DMS79 treated with DMSO at 0.1 percent for 48 hours (cell line): ENCODE data around the gene CTNNA3.
"Not testable (repeated sequence)": the region's sequence is repeated elsewhere in the genome, so short reads cannot be mapped to it uniquely, and the experiment has no call there.

Source experiments
- DNase-seq: peaks from one replicate; lab custom pipeline; 2025; lab: John Stamatoyannopoulos, UW

Gene CTNNA3

DNA sequence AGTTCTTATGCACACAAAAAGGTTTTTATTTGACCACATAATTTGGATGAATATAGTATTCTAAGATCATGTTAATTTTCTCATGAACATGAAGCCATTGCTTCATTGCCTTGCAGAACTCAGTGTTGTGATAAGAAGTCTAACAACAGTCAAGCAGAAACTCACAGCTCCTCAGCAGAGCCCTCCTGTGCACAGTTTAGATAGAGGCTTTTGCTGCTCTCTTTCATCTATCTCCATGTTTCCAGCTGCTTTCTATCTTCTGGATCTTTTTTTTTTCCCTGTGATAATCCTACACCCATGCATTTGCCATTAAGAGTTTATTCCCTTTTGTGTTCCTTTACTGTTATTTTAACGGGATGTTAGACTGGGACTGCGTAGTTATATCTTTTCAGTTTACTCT lies 1327.8 kb downstream of the CTNNA3 start:
- no peak for DNase-seq

GRCh38 chr10:66366163-66366562 lies 1329.8 kb downstream of the CTNNA3 start:
- no peak for DNase-seq

DNA sequence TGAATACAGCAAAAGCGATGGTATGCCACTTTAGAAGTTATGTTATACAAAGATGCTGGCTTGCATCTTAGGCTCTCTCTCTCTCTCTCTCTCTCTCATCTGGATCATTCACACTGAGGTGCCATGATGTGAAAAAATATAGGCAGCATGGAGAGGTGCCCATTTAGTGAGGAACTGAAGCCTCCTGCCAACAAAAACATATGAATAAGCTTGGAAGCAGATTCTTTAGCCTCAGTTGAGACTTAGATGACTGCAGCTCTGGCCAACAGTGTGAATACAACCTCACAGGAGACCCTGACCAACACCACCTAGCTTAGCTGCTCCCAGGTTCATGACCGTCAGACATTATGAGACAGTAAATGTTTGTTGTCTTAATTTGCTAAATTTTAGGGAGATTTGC lies 1330.3 kb downstream of the CTNNA3 start:
- DNase-seq, result no peak

DNA sequence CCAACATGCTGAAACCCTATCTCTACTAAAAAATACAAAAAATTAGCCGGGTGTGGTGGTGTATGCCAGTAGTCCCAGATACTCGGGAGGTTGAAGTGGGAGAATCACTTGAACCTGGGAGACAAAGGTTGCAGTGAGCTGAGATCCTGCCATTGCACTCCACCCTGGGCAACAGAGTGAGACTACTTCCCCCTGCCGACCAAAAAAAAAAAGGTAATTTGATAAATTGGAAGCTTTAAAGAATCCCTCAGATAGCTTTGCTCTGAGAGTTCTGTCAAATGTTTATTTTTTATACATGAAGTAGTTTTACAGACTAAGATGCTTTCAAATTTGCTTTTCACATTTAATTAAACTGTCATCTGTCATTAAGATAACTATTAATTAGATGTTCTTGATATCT lies 1333.5 kb downstream of the CTNNA3 start:
- no peak for DNase-seq

GRCh38 chr10:66353822-66354221 lies 1342.2 kb downstream of the CTNNA3 start:
- not testable (repeated sequence) for DNase-seq

DNA sequence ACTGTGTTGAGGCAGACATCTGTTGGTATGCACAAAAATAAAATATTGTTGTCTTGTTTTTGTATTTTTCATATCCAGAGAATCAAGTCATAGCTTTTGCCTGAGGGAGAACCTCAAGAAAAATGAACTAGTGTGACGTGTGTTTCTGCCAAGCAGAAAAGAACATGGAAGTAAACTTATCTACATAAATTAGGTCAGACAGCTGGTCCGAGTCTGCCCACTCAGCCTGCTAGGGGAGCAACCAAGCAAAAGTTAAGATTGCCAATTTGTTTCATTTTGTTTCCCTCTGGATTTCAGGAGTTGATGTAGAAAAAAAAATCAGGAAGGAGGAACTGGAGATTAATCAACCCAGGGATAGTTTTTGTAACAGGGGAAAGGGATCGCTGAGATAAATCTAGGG lies 1342.6 kb downstream of the CTNNA3 start:
- no peak for DNase-seq

DNA sequence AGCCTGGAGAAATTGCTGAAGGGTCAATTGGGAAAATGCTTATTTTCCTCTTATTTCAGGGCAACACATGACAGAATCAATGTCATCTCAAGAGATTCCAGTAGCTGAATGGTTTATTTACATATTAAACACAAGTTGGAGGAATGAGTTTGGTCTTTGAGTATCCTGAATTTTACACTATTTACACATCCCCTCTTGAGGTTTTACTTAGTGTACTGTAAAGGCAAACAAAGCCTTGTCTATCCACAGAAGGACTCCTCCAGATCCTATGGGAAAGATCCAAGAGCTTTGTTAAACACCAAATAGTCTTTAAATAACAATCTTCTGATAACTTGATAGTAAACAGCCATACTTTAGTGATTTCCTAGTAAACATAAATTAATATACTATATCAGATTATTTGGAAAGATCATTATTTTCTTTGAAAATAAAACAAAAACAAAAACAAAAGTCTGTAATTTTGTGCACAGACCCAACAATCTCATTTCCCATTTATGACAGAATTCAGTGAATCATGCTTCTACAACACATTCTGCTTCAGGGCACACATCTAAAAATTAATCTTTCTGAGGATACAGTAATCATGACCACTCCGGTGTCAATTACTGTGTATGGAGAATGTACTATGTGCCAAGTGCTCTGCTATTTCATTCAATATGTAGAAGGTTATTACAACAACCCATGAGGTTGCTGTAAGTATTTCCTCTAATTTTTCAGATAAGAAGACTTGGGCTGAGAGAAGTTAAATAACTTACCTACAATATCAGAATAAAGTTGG lies 1345.2 kb downstream of the CTNNA3 start:
- DNase-seq, result no peak

DNA sequence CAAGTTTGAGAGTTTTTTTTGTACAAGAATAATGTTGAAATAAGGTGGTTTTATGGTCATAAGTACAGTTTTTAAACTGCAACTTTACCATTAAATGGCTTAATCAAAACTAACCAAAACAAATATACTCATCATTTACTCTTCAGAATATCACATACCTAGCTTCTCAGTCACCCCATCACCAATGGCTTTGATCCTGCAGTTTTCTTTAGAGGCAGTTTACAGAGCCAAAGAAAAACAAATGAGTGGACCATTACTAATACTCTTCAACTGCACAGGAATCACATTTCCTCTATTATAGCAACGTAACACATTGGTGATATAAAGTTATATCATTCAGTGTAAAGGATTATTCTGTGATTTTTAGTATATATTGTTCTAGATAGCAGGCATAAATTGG lies 1346.3 kb downstream of the CTNNA3 start:
- DNase-seq, result no peak

DNA sequence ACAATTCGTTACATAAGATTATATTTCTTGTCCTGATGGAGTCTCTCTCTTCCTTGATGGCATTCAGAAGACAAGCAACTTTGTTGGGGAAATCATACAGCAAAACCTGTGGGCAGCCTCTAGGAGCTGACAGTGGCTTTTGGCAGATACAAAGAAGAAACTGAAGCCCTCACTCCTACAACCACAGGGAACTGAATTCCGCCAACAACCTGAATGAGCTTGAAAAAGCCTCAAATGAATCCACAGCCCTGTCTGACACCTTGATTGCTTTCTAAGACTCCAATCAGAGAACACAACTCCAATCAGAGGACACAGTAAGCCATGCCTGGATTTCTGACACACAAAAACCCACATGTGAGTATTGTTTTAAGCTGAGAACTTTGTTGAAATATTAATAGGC lies 1346.9 kb downstream of the CTNNA3 start:
- no peak for DNase-seq

DNA sequence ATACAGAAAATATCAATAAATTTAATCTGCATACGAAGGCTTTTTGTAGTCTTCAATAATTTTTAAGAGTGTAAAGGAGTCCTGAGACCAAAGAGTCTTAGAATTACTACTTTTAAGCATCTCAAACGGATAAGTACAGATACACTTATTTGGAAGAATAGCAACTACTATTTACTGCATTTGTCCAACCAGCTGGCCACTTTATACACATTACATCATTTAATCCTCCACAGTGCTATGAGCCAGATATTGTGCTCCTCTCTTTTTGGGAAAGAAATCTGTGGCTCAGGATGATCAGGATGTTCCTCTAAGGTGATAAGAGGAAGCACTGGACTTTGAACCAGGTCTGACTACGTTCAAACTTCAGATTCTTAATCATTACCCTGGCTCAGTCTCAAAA lies 1358.8 kb downstream of the CTNNA3 start:
- DNase-seq, result no peak

DNA sequence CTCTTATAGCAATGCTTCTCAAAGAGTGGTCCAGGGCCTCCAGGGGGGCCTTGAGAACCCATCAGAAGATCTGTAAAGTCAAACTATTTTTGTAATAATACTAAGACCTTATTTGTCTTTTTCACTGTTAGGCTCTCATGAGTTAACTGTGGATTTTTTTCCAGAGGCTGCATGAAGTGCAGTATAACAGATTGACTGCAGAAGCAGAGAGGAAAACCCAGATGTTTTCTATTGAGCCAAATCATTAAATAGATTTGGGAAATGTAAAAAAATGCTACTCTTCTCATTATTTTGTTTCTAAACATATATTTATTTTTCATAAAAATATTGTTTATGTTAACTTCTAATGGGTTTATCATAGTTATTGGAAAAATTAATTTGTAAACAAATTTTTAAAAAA lies 1359.2 kb downstream of the CTNNA3 start:
- DNase-seq, result no peak

DNA sequence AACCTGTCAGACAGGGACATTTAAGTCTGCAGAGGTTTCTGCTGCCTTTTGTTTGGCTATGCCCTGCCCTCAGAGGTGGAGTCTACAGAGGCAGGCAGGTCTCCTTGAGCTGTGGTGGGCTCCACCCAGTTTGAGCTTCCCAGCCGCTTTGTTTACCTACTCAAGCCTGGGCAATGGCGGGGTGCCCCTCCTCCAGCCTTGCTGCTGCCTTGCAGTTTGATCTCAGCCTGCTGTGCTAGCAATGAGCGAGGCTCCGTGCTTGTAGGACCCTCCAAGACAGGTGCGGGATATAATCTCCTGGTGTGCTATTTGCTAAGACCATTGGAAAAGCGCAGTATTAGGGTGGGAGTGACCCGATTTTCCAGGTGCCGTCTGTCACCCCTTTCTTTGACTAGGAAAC lies 1360.2 kb downstream of the CTNNA3 start:
- DNase-seq, result not testable (repeated sequence)

- DNase-seq, result no peak
These were observed 1366.8 kb downstream of the CTNNA3 start for GRCh38 chr10:66329147-66329546.

DNA sequence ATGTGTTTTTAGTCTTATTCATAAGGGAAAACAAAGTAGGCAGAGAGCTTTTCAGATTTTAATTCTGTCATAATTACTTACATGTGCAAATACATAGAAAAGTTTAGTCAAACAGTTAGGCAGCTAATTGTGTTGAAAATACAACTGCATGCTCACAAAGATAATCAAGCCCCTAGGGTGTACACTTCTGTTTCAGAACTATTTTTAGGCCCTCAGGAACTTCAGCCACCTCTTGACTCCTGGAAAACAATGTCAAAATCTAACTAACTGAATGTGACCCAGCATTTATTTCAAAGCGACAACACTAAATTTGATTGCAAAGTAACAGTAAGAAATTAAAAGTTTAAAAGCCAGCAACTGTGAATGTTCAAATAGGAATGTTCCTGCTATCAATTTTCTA lies 1369.1 kb downstream of the CTNNA3 start:
- DNase-seq, result no peak

GRCh38 chr10:66322777-66323176 lies 1373.2 kb downstream of the CTNNA3 start:
- DNase-seq, result no peak

- DNase-seq, result no peak
These were observed 1374.0 kb downstream of the CTNNA3 start for GRCh38 chr10:66321723-66322665.

DNA sequence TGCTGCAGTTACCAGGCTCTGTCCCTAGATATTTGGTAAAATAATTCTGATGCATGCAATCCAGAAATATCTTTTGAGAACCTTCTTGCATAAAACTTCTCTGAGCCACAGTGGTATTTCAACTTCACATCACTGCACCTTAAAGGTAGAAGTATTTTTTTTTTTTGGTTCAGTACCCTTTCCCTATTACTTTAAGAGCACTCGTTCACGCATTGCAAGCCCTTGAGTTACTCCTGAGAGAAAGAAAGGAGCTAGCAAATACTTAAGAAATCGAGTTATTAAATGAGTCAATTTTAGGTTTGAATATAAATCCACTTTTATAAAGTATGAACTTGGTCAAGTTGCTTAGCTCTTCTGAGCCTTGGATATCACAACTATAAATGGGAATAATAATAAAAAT lies 1377.2 kb downstream of the CTNNA3 start:
- no peak for DNase-seq

- no peak for DNase-seq
These were observed 1388.2 kb downstream of the CTNNA3 start for GRCh38 chr10:66307826-66308225.

DNA sequence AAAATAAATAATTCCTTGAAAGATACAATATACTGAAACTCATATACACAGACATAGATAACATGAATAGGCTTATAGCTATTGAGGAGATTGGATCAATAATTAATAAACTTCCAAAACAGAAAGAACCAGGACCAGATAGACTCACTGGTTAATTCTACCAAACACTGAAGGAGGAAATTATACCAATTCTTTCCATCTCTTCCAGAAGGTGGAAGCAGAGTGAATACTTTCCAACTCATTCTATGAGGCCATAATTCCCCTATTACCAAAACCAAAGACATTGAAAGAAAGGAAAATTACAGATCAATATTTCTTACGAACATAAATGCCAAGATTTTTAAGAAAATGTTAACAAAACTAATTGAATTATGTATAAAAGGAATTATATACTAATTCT lies 1394.9 kb downstream of the CTNNA3 start:
- no peak for DNase-seq

DNA sequence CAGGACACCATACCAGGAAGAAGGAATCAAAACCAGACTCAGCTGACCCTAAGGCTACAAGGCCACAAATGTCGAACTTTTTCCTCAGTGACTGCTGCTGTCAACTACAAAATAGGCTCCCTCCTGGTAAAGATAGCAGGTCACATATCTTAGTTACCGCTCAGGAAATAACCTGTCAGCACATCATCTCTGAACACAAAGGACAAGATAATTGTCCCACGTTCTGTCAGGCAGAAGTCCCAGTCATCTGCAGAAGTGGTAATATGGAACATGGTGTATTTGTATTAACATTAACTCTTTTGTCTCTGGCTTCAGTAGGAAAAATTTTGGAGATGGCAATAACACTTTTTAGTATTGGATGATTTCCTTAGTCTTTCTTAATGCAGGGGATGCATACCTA lies 1400.4 kb downstream of the CTNNA3 start:
- no peak for DNase-seq

- no peak for DNase-seq
These were observed 1401.5 kb downstream of the CTNNA3 start for GRCh38 chr10:66294538-66294937.

DNA sequence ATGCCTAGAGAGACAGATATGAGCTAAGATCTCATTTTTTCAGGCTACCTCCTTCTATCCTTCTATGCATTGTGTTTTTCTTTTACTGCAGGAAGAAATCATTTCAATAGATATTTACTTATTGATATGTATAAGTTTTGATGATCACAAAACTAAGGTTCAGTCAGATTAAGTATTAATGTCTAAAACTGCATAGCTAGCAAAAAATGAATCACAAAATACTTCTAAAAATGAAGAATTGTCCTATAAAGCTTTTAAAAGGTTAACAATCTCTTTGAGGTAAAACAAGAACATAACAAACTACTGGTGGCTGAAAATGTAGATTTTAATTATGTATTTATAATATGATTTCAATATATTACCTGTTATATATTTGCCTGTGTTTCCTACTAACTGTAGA lies 1403.1 kb downstream of the CTNNA3 start:
- DNase-seq, result no peak

DNA sequence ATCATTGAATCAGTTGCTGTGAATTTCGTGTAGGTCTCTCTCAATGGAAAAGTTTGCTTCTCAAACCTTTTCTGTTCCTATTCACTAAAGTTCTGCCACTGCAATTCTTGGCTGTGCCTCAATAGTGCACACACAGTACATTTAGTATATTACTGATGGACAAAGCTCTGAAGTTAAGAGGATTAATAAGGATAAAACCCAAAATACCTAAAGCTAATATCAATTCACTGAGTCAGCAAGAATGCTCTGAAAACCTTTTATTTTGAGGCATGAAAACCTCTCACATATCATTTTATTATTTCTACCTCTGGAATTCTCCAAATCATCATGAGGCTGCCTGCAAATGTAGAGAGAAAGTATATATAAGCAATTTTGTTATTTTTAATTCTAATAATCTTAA lies 1403.5 kb downstream of the CTNNA3 start:
- no peak for DNase-seq
